HG03108 (cell line): ENCODE measurements around the gene LRRC3B.
"Not testable (repeated sequence)": the region's sequence is repeated elsewhere in the genome, so short reads cannot be mapped to it uniquely, and the experiment has no call there.

Source experiments
- ATAC-seq: cut with Tn5 transposase; IDR thresholded peaks from one replicate; pipeline ENCODE4 v1.9.1; 2021; ENCODE audit warnings: moderate library complexity; ENCODE audit not compliant: unreplicated experiment

The LRRC3B gene, protein sequence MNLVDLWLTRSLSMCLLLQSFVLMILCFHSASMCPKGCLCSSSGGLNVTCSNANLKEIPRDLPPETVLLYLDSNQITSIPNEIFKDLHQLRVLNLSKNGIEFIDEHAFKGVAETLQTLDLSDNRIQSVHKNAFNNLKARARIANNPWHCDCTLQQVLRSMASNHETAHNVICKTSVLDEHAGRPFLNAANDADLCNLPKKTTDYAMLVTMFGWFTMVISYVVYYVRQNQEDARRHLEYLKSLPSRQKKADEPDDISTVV

DNA sequence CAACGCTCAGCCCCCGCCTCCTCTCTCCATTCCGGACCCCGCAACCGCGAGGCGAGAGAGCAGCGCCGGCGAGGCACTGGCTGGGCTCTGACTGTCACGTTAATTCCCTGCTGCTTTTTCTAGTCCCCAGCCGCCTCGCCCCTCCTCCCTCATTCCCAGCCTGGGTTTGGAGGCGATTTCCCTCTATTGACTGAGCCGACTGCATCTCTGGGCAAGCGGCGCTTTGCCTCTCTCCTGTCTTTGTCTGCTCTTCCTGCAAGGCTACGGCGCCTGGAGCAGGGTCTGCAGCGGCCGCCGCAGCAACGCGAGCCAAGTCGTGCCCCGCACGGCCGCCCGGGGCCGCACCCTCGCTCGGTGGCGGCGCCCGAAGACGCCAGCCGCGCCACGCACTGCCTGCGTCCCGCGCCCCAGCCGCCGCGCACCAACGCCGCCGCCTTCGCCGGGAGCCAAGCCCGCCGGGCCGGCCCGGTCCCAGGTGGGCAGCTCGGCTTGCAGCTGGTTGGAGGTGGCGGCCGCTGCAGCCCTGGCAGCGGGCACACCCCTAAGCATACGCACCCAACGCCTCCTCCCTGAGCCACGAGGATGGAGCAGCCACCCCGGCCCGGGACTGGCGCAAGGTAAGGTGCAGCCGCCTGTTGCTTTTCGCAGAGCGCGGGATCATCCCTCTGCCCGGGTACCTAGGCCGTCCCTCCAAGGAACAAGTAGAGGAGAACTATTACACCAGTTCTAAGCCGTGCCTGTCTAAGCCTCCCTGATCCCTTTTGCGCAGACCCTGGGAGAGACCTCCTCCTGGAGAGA, at the start of gene LRRC3B:
Gene LRRC3B (plus strand): TSS at position 152 of the 798 bp plus-strand sequence. CDS start 86,901 bp downstream, outside the sequence.
- no peak for ATAC-seq

DNA sequence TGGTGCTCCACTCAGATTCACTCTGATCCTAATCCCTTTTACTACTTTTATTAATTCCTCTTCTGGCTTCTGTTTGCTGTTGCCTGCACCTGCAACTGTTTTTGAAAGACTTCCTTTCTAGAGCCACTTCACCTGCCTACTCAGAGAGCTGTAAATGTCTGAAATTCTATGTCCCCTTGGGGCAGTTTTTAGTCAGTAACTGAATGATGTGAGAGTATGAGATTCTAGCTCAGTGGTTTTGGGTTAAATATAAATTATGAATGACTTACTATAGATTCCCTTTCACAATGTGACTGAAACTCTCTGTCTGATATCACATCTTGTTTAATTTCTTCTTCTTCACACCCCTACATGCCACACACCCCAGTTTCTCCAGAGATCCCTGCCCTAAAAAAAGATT, 47.8 kb upstream of the LRRC3B start:
- no peak for ATAC-seq

DNA sequence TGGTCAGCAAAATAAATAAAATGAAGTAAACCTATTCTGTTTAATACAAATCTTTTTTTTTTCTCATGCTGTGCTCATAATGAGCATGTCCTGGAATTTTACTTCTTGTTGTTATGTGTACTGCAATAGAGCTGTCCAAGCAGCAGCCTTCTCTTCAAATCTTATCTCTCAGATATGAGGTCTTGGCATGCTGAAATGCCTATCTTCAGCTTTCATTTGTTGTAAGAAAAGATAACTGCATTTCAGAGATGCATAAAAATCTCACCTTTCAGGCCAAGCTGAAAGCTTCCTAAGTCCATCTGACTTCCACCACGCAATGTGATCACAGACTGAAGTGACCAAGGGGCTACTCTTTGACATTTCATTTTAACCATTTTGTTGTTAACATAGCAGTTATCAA, 43.5 kb upstream of the LRRC3B start:
- no peak for ATAC-seq

DNA sequence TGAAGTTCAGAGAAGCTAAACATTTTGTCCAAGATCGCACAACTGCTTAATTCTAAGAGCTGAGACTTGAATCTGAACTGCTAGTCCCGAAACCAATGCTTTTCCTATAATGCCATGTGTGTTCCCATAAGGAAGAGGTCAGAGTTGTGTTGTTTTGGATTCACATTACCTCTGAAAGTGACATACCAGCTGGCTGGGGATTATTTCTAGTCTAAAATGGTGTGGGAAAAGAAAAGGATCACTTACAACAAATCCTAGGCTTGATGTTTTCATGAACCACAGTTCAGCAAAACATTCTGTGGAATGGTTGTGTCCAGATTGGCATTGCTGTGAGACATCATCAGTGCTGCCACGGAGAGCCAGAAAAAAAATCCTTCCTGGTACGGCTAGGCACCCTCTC, 35.0 kb upstream of the LRRC3B start:
- no peak for ATAC-seq

DNA sequence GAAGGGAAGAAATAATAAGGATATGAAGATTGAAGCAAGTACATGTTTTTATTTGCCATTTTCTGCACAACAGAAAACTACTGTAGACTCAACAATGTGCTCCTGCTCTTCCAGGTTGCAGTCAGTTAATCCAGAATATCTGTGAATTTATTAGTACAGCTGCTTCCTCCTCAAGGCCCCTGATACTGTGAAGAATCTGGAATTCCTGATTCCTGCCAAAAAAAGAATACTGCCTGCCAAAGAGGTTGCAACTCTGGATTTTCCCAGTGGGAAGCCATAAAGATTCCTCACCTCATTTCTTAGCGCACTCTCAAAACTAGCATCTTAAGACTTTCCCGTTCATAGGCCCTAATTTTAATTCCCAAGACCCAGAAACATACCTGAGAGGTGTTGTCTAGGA, 33.6 kb upstream of the LRRC3B start:
- ATAC-seq = no peak

DNA sequence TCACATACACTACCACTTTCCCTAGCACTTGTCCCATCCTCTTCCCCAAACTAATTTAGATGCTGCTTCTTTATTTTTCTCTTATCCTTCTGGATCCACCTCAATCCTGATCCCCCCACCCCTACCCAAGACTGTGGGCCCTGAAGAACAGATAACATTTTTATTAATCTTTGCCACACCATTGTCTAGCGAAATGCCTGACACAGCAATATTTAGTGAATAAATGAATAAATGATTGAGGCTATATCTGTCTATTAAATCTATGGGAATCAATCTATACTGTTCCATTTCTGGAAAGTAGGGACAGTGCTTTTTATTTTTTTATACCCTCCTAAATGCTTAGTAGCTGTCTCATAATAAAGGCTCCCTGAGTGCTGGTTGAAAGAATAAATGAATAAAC, 32.9 kb upstream of the LRRC3B start:
- no peak for ATAC-seq

DNA sequence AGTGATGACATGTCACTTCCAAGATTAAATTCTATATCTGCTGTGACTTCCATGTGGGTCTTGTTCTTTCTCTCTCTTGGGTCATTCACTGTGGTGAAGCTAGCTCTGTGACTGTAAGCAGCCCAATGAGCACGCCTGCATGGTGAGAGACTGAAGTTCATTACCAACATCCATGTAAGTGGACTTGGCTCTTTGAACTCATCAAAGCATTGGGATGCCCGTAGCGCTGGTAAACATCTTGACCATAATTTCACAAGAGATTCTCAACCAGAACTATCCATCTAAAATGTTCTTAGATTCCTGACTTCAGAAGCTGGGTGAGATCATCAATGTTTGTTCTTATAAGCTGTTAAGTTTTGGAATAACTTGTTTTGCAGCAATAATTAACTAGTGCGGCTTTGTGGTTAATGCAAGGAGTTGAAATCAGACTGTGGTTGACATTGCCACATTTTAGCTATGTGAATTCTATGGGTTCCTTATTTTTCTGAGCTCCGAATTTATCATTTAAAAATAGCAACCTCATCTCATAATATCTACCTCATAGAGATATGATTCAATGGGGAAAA, 31.6 kb upstream of the LRRC3B start:
- no peak for ATAC-seq

DNA sequence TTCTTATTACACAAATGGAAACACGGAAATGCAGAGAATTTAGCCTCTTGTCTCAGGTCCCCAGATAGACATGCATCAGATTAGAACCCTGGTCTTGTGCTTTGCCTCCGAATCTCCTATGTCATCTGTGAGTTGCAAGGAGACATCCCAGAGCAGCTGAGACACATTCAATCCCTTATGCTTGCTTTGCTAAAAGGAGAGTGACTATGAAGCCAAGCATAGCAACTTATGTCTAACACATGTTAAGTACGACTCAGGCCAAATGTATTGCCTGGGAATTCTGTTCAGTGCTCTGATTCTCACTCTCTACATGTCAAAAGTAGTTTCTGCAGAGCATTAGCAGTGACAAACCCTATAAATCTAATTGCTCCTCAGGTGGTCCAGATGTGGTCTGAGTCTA, 30.6 kb upstream of the LRRC3B start:
- ATAC-seq = no peak

DNA sequence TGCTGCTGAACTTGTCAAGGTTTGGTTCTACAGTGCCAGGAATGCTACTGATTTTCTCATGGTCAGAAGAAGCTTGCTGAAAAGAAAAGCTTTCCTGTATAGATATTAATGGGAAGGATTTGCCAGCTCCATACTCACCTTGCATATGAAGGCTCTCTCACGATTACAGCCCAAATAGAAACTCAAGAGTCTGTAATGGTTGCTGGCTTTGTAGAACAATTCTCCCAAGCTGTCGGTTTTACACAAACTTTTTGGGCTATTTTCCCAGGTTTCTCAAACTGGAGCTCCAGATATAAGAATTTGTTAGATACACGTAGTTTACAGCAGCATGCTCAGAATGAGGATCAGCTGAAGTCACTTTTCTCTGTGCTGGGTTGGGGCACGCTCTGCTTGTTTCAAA, 30.1 kb upstream of the LRRC3B start:
- ATAC-seq = no peak

DNA sequence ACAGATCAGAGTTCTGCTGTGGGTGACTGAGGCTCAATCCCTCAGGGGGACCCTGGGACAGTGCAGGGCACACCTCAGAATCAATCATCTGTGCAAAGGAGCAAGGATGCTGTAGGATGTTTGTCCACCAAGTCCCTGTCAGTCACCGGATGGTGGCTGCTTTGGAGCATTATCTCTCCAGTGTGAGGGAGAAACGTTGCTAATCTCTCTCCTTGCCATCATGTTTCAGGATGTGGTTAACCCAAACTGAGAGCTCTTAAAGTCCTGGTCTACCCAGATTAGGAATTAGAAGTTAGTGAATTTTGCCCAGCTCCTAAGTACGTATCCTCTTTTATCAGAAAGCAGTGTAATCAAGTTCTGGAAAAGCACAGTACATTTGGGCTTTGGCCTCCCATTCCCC, 26.2 kb upstream of the LRRC3B start:
- ATAC-seq = no peak

DNA sequence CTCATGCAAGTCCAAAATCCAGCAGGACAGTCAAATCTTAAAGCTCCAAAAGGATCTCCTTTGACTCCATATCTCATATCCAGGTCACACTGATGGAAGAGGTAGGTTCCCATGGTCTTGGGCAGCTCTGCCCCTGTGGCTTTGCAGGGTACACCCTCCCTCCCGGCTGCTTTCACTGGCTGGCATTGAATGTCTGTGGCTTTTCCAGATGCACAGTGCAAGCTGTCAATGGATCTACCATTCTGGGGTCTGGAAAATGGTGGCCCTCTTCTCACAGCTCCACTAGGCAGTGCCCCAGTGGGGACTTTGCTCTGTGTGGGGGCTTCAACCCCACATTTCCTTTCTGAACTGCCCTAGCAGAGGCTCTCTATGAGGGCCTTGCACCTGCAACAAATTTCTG, 19.3 kb upstream of the LRRC3B start:
- not testable (repeated sequence) for ATAC-seq

DNA sequence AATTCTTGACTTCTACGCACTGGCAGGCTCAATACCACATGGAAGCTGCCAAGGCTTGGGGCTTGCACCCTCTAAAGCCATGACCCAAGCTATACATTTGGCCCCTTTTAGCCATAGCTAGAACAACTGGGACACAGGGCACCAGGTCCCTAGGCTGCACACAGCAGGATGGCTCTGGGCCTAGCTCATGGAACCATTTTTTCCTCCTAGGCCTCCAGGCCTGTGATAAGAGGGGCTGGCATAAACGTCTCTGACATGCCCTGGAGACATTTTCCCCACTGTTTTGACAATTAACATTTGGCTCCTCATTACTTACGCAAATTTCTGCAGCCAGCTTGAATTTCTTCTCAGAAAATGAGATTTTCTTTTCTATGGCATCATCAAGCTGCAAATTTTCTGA, 18.8 kb upstream of the LRRC3B start:
- ATAC-seq = not testable (repeated sequence)

DNA sequence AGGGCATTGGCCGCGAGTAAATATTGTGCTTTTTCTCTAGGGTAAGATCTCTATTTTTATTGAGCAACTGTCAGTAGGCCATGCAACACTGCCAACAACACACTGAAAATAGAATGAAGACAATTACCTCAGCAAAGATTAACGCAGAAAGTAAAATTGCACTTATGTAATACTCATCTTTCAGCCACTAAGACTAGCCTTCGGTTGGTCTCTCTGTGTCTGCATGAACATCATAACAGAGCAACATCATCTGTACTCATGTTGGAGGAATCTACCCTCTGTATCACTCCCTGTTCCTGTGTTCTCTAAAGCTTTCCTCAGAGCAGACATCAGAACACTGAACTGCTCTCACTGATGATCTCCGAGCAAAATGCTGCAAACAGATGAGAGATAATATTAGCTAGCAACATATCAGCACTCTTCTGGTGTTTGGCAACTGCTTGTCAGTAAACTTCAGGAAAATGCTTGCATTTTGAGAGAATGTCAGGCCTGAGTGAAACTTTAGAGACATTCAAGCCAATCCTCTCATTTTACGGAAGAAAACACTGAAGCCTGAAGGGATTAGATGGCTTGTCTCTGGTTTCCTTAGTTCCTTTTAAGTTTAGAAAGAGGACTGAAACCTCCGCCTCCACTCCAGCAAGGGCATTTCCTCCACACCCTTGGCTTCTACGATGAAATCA, 8.4 kb upstream of the LRRC3B start:
- no peak for ATAC-seq

DNA sequence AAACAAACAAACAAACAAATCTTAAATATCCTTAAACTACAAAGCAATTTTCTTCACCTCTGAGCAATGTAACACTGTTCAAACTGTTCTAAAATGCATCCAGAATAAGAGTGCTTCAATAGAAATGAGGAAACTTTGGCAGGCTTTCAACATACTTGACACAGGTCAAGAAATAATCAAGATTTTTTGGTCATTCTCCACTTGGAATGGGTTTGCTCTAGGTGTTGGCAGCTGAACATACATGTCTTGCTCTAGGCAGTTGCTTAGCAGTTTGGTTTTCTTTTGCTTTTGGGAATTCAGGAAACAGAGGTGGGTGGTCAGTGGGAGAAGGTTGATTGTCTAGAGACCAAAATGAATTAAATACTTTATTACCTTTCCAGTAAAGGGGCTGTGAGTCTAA, 1.4 kb upstream of the LRRC3B start:
- no peak for ATAC-seq

DNA sequence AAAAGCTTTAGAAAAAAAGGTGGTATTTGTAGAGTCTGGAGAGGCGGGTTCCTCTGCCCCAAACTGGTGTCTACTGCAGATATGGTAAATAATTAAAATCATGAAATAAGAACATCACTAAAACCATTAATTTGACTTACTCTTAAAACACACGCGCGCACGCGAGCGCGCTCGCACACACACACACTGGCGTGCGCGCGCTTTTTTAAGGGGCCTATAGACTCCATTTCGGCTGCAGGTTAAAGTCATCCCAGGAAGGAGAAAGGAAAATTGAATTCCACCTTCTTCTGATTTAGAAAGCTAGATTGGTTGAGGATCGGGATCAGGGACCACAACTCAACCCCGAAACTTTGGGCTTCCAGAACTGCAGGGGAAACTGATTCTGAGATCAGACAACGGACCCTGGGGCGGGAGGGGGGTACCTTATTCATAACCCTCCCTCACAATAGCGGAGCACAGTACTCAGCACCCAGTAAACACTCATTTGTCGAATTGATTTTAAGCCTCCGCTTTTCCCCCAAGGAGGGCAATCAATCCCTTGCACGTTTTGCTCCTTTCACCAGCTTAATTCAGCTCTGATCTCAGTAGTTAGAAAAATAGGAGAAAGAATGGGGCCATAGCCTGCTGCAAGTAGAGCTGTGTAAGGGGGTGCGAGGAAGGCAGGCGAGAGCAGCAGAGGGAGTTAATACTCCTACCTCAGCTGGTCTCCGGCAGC, 509 bp upstream of the LRRC3B start:
- no peak for ATAC-seq

DNA sequence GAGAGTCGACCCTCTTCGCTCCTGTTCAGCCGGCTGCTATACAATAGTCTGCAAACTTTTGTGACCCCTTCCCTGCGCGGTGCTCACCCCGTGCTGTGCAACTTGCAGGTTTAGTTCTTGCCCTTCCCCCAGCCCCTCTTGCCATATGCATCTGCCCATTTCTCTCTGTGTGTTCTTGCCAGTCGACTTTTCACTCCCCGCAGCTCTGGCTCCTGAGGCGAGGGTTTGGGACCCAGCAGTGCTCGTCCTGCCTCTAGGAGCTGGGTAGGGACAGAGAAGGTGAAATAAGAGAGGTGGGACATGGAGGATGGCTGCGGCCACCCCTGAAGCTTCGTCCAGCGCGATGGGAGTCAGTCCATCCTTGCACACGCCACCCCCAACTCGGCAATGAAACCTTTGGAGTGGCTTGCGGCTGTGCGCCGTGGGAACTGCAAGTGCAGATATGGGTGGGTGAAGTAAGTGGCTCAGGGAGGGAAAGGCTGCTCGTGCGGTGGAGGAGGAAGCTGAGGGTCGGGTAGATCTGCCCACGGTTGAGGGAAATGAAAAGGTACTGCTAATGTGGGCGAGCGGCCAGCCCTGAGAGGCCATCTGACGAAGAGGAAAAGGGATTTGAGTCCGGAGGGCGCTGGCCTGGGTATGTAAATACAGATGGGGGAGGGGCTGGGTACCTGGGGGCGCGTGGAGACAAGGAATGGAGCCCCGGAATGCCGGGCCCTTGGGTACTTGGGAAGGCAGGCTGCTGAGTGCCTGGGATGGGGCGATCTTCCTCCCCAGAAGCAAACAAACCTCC, 1.0 kb downstream of the LRRC3B start:
- no peak for ATAC-seq

DNA sequence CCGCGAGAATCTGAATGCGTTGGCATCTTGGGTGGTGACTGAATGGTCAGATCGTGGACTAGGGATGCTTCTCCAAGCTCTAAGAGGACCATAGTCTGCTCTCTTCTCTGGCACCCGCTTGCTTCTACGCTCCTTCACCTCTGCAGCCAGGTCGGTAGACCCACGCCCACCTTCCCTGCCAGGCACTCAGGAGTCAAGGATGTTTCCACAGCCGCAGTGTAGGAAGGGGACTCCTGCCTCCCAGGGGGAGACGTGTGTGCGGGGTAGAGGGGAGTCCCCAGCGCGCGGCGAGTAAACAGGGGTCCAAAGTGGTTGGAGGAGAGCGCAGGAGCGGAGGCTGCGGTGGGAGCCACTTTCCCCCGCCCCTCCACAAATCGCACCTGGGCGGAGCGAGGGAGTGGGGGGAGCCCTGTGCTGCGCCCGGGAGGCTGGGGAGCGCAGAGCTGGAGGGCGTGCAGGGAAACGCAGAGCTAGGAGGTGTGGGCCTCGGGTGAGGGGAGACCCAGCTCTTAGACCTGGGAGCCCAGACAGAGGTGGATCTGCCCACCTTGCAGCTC, 1.7 kb downstream of the LRRC3B start:
- ATAC-seq = no peak

DNA sequence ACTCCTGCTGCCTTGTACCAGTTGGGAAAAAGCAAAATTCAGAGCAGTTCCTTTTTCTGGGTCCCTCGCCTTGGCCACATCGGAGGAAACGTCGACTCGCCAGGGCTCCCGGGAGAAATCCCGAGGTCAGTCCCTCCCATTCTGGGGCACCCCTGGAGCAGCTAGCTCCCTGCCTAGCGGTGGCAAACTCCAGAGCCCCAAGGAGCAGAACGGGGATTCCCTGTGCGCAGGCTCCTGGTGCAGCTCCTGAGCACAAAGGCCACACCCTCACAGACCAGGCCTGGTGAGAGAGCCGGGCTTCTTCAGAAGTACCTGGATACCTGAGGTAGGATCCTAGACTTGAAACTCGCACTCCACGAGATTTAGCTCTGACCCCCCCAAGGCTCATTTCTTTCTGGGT, 2.6 kb downstream of the LRRC3B start:
- ATAC-seq = no peak

DNA sequence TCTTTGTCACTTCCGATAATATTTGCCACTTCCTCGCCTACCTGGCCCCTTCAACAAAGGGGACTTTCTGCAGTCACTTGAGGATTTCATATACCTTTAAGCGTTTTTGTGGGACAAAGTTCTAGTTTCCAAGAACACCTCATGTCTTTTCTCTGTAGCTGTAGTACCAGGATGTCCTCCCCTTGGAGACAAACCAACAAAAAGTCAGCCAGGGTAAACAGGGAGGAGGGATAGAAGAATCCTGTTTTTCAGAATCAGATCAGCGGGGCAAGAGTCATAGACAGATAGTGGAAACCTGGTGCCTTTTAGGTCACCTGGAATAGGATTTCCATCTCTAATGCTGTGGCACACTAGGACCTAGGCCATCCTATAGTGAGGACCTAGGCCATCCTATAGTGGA, 4.5 kb downstream of the LRRC3B start:
- ATAC-seq = no peak

DNA sequence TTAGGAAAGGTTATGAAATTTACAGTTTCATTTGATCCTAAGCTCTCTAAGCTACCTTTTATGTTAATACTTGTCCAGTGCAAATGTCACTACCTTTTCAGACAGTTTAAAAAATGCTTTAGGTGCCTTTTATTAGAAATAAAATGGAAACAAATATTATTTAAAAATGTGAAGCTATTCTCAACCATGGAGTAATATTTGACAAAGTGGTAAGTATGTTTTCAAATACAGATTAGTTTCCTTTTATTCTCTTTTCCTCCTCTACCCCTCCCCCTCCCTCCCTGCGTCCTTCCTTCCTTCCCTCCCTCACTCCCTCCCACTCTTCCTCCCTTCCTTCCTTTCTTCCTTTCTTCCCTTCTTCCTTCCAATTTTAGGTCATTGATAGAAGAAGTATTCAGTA, 6.3 kb downstream of the LRRC3B start:
- no peak for ATAC-seq
